ENCODE data around the gene YKT6. TPM values are rescaled to one million over a fixed set of nuclear protein-coding genes. Genes with fewer than 3 reads are reported as not detected.

The YKT6 gene
- total RNA-seq: 129 and 150 TPM in 2 replicates

GRCh38 chr7:44200699-44201461 is at the start of gene YKT6:
YKT6 (plus strand) TSS chr7:44200978; CDS start chr7:44201136, 158 bp downstream.

GRCh38 chr7:44189286-44189992 is 11.3 kb upstream of the YKT6 start, which contains the start of gene GCK:
GCK (minus strand) TSS chr7:44189439; CDS start chr7:44188953, 486 bp downstream.

Other genes starting within 250 kb of the YKT6 start
- not detected in 2 replicates for gene SPDYE1, start 203.1 kb upstream of the YKT6 start, total RNA-seq
- 171 TPM in 2 replicates for gene DBNL, start 156.3 kb upstream of the YKT6 start, total RNA-seq
- not detected in 2 replicates for gene PGAM2, start 135.4 kb upstream of the YKT6 start, total RNA-seq
- 14.2 and 24.2 TPM in 2 replicates for gene POLM, start 118.4 kb upstream of the YKT6 start, total RNA-seq
- 90.4 and 91.4 TPM in 2 replicates for gene AEBP1, start 96.6 kb upstream of the YKT6 start, total RNA-seq
- 118 and 130 TPM in 2 replicates for gene POLD2, start 77.4 kb upstream of the YKT6 start, total RNA-seq
- gene MYL7, start 59.6 kb upstream of the YKT6 start, total RNA-seq: not detected in 2 replicates
- 1.2 and 2.7 TPM in 2 replicates for gene GCK, start 11.5 kb upstream of the YKT6 start, total RNA-seq
- gene CAMK2B, start 124.6 kb downstream of the YKT6 start, total RNA-seq: not detected in 2 replicates